Measurements from ENCODE around the gene C19orf12. TPM values are rescaled to one million over a fixed set of nuclear protein-coding genes. Genes with fewer than 3 reads are reported as not detected.

C19orf12 gene
- total RNA-seq, 1 donor from 2014 or later: 17.3 TPM

GRCh38 chr19:29664753-29665214, 50.3 kb downstream of the C19orf12 start:
- no peak for DNase-seq (ENCODE audit: low spot score)

GRCh38 chr19:29663861-29664752, 51.0 kb downstream of the C19orf12 start:
- DNase-seq (ENCODE audit: low spot score): no peak

- peak; percentile 95 for DNase-seq (ENCODE audit: low spot score)
Measured at GRCh38 chr19:29662604-29663404, 52.3 kb downstream of the C19orf12 start.

DNA sequence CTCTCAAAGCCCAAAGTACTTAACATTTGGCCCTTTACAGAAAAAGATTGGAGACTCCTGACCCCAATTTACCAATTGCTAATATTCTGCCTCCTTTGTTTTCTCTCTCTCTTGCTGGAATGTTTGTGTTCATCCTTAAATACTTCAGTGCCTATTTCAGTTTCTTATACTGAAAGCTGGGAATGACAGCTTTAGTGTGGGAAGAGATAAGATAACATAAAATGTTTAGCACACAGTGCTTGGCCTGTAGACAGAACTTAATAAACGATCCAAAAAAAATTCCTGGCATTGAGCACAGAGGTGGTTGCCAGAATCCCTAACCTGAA, 52.8 kb downstream of the C19orf12 start:
- no peak for DNase-seq (ENCODE audit: low spot score)

- peak; percentile 90 for DNase-seq (ENCODE audit: low spot score)
Measured at GRCh38 chr19:29660835-29661234, 54.2 kb downstream of the C19orf12 start.

DNA sequence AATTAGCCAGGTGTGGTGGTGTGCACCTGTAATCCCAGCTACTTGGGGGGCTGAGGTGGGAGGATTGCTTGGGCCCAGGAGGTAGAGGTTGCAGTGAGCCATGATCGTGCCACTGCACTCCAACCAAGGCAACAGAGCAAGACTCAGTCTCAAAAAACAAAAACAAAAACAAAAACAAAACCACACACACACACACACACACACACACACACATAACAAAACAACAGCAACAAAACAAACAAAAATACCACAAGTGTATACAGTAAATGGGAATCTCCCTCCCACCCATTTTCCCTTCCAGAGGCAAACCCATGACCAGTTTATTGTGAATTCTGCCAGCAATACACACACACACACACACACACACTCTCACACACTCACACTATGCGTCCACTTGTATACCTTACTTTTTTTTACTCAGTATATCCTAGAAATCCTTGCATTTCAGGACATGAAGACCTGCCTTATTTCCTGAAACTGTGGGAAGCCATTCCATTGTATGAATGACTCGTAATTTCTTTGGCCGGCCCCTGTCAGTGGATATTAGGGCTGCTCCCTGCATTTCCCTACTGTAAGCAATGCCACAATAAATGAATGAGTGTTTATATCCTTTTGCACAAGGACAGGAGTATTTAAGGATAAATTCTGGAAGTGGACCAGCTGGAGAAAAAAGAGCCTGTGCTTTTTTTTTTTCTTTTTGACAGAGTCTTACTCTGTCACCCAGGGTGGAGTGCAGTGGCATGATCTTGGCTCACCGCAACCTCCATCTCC, 56.7 kb downstream of the C19orf12 start:
- peak; percentile 7 for DNase-seq (ENCODE audit: low spot score)

DNA sequence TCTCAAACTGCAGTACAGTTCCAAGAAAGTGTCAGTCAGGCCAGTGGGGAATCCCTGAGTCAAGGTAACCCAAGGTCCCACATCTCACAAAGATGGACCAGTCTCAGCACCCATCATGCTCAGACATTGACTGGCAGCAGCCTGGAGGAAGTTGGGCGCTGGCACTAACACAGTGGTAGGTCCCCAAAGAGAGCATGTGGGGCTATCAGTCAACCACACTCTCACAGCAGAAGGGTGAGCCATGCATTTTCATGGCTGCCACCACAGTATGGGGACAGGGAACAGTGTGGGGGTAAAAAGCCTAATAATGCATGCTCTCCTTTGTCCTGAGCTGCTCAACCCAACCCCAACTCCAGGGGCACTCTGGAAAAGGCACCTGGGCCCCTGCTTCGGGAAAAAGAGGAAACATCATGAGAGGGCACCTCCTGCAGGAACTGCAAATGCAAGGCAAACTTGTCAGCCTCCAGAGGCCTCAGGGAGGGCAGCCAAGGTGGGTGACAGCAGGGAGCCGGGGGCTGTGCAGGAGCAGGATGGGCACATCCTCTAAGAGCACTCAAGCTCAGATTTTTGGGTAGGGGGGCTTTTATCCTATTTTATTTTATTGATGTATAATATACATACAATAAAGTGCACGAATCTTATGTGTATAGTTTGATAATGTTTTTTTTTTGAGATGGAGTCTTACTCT, 59.3 kb downstream of the C19orf12 start:
- DNase-seq (ENCODE audit: low spot score): no peak

GRCh38 chr19:29653398-29653797, 61.7 kb downstream of the C19orf12 start:
- no peak for DNase-seq (ENCODE audit: low spot score)

- DNase-seq (ENCODE audit: low spot score): no peak
Measured at GRCh38 chr19:29651622-29652394, 63.3 kb downstream of the C19orf12 start.

GRCh38 chr19:29650772-29651387, 64.2 kb downstream of the C19orf12 start:
- DNase-seq (ENCODE audit: low spot score): no peak

Other genes with a start within 250 kb of the C19orf12 start
- not detected for gene VSTM2B, start 189.3 kb downstream of the C19orf12 start, total RNA-seq (ENCODE audit: insufficient read depth, low replicate concordance)
- 61.2 TPM for gene POP4, start 109.0 kb downstream of the C19orf12 start, total RNA-seq (ENCODE audit: insufficient read depth, low replicate concordance)
- 13.0 TPM for gene PLEKHF1, start 49.8 kb downstream of the C19orf12 start, total RNA-seq (ENCODE audit: insufficient read depth, low replicate concordance)
- 2.6 TPM for gene CCNE1, start 96.7 kb upstream of the C19orf12 start, total RNA-seq (ENCODE audit: insufficient read depth, low replicate concordance)
- gene URI1, start 227.0 kb upstream of the C19orf12 start, total RNA-seq (ENCODE audit: insufficient read depth, low replicate concordance): 53.4 TPM

Measured in umbilical cord (tissue), 2 donors.